ENCODE results near the gene FBXL15. TPM values are rescaled to one million over a fixed set of nuclear protein-coding genes. Genes with fewer than 3 reads are reported as not detected.

FBXL15 gene
- total and polyA plus RNA-seq, 9 of the 15 experiments (the other 6 are each of a cell fraction or from before 2014, with no cell fraction given) = 0.08 to 25.9 (median 3.5) TPM

GRCh38 chr10:102421757-102422512 is 1.3 kb downstream of the FBXL15 start (continued):
- TF ChIP-seq MGA (IDR thresholded peaks at IDR 0.05) (no peak; the same call in 1 of the 2 replicates), RBFOX2 (IDR thresholded peaks at IDR 0.05; ENCODE audit: low read depth, low read length) (peak; percentile 72), EP400 (IDR thresholded peaks at IDR 0.05) (no peak), SAP30 (IDR thresholded peaks at IDR 0.05; ENCODE audit: borderline replicate concordance, insufficient read depth, low read depth, low read length, poor library complexity, severe bottlenecking) (peak; percentile 13), CBFA2T3 (IDR thresholded peaks at IDR 0.05) (peak; percentile 52)
